Measurements from ENCODE around the gene SLC25A5.

DNA sequence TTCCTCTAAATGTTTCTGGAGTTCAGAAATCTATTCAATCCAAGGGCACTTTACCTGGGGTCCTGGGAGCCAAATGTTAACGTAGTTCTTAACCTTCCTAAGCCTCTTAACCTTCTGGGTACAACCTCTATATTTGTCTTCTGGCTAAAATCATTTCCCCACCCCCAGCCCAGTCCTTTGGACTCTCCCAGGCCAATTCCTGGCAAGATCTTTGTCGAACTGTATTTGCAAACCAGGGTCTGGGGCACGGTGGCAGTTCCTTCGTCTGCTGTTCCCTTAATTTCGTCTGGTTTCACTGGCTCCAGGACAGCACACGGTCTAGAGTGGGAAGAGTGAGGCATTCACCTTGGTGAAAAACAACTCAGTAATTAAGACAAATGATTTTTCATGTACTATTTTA, 811 bp upstream of the SLC25A5 start:
- TF ChIP-seq EZH2 (IDR thresholded peaks at IDR 0.05), result no peak
- no peak for TF ChIP-seq POLR2AphosphoS5 (IDR thresholded peaks at IDR 0.05; ENCODE audit: borderline replicate concordance, low read depth, low read length)
- no peak for TF ChIP-seq FOXP2 (optimal IDR thresholded peaks at IDR 0.05; ENCODE audit: control extremely low read depth, extremely low read length, insufficient read depth)

Measured in SK-N-MC (cell line).